GM08714 (cell line): ENCODE measurements around the gene FAM20A.

ENCODE experiments used
- H3K4me3 ChIP-seq: fragments of 200-500 bp; sonication (Bioruptor generic); 2 replicates; pipeline ENCODE4 v1.5.1; 2014; ENCODE audit warnings: mild to moderate bottlenecking, low read length, inconsistent platforms
- ZNF274 ChIP-seq: IDR thresholded peaks from 2 replicates; pipeline ENCODE4 v1.6.1; 2012; ENCODE audit warnings: mild to moderate bottlenecking, low read depth, low read length

The FAM20A gene

GRCh38 chr17:68600931-68601564, at the start of gene FAM20A:
Gene FAM20A (minus strand): TSS chr17:68601367. CDS start chr17:68600666, 701 bp downstream.
- no peak for TF ChIP-seq ZNF274
- H3K4me3 ChIP-seq = peak within 1 kb of the TSS; percentile 13; the same call in 1 of the 2 replicates

- no peak overlapping the region for H3K4me3 ChIP-seq
- no peak for TF ChIP-seq ZNF274
Measured at GRCh38 chr17:68649324-68649723, 48.2 kb upstream of the FAM20A start.

GRCh38 chr17:68646626-68647526, 45.7 kb upstream of the FAM20A start:
- no peak for TF ChIP-seq ZNF274
- no peak overlapping the region for H3K4me3 ChIP-seq

- no peak for TF ChIP-seq ZNF274
- no peak overlapping the region for H3K4me3 ChIP-seq
Measured at GRCh38 chr17:68642118-68642412, 40.9 kb upstream of the FAM20A start.

GRCh38 chr17:68641276-68642117, 40.3 kb upstream of the FAM20A start:
- no peak for TF ChIP-seq ZNF274
- no peak overlapping the region for H3K4me3 ChIP-seq

GRCh38 chr17:68640242-68640989, 39.2 kb upstream of the FAM20A start:
- H3K4me3 ChIP-seq = no peak overlapping the region
- no peak for TF ChIP-seq ZNF274

- no peak for TF ChIP-seq ZNF274
- H3K4me3 ChIP-seq = no peak overlapping the region
Measured at GRCh38 chr17:68634345-68634876, 33.2 kb upstream of the FAM20A start.

- no peak for TF ChIP-seq ZNF274
Measured at GRCh38 chr17:68628576-68628957, 27.4 kb upstream of the FAM20A start.

GRCh38 chr17:68627956-68628575, 26.9 kb upstream of the FAM20A start:
- H3K4me3 ChIP-seq = no peak overlapping the region
- TF ChIP-seq ZNF274 = no peak

More at GRCh38 chr17:68628576-68628957, 27.4 kb upstream of the FAM20A start:
- no peak overlapping the region for H3K4me3 ChIP-seq

- no peak overlapping the region for H3K4me3 ChIP-seq
- TF ChIP-seq ZNF274 = no peak
Measured at GRCh38 chr17:68624381-68624780, 23.2 kb upstream of the FAM20A start.

GRCh38 chr17:68623811-68624210, 22.6 kb upstream of the FAM20A start:
- TF ChIP-seq ZNF274 = no peak
- no peak overlapping the region for H3K4me3 ChIP-seq

GRCh38 chr17:68622423-68622822, 21.3 kb upstream of the FAM20A start:
- no peak for TF ChIP-seq ZNF274
- H3K4me3 ChIP-seq = no peak overlapping the region

- no peak for TF ChIP-seq ZNF274
- H3K4me3 ChIP-seq = no peak overlapping the region
Measured at GRCh38 chr17:68621065-68621464, 19.9 kb upstream of the FAM20A start.
